ENCODE results near the gene PRR20G.

DNA sequence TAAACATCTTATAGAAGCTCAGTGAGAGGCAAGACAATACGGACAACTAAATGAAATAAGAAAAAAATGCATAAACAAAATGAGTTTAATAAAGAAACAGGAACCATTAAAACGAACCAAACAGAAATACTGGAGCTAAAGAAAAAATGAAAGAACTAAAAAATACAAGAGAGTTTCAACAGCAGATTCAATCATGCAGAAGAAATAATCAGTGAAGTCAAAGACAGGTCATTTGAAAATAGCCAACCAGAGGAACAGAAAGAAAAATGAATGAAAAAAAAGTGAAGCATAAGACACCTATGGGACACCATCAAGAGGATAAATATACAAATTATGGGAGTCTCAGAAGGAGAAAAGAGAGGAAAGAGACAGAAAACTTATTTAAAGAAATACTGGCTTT is 42.5 kb upstream of the PRR20G start:
- TF ChIP-seq, protein P1, sequence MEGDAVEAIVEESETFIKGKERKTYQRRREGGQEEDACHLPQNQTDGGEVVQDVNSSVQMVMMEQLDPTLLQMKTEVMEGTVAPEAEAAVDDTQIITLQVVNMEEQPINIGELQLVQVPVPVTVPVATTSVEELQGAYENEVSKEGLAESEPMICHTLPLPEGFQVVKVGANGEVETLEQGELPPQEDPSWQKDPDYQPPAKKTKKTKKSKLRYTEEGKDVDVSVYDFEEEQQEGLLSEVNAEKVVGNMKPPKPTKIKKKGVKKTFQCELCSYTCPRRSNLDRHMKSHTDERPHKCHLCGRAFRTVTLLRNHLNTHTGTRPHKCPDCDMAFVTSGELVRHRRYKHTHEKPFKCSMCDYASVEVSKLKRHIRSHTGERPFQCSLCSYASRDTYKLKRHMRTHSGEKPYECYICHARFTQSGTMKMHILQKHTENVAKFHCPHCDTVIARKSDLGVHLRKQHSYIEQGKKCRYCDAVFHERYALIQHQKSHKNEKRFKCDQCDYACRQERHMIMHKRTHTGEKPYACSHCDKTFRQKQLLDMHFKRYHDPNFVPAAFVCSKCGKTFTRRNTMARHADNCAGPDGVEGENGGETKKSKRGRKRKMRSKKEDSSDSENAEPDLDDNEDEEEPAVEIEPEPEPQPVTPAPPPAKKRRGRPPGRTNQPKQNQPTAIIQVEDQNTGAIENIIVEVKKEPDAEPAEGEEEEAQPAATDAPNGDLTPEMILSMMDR (IDR thresholded peaks at IDR 0.05; ENCODE audit: poor library complexity) = no peak
- TF ChIP-seq EZH2 (IDR thresholded peaks at IDR 0.05; ENCODE audit: borderline replicate concordance) (no peak), EZH2phosphoT487 (IDR thresholded peaks at IDR 0.05; ENCODE audit: low read depth, severe bottlenecking, unreplicated experiment) (no peak)
